CD14-positive monocyte (primary cell): ENCODE data around the gene MCF2L2. TPM values are rescaled to one million over a fixed set of nuclear protein-coding genes. Genes with fewer than 3 reads are reported as not detected.

Source experiments
- DNase-seq, 3 donors: peaks; one replicate each; pipeline ENCODE4 v3.0.0-alpha.2; 2011 to 2022
- H2AFZ ChIP-seq: 2 replicates; pipeline ENCODE4 v1.6.0; 2012; ENCODE audit warnings: mild to moderate bottlenecking, low read depth, low read length, inconsistent platforms; ENCODE audit not compliant: insufficient read depth, poor library complexity, severe bottlenecking
- H3K27ac ChIP-seq, 2 donors: 1 replicate in 1 of 2; 2 replicates in 1 of 2; pipeline ENCODE4 v1.5.1; 2012 to 2013; ENCODE audit warnings: low read length in 2 of 2, control low read depth in 1 of 2, inconsistent platforms in 1 of 2, low read depth in 1 of 2, mild to moderate bottlenecking in 1 of 2
- H3K27me3 ChIP-seq, 2 donors: one replicate each; pipeline versions ENCODE4 v1.6.0 to v1.6.1; 2011 to 2013; ENCODE audit warnings: low read length in 2 of 2; ENCODE audit not compliant: control insufficient read depth in 2 of 2, insufficient read depth in 2 of 2
- H3K36me3 ChIP-seq, 2 donors: replicated peaks in 1 of 2; 1 replicate in 1 of 2; 2 replicates in 1 of 2; pipeline versions ENCODE4 v1.5.1 to v1.6.1; 2012 to 2013; ENCODE audit warnings: low read length in 2 of 2, control low read depth in 1 of 2, inconsistent platforms in 1 of 2, mild to moderate bottlenecking in 1 of 2; ENCODE audit not compliant: insufficient read depth in 2 of 2, control insufficient read depth in 1 of 2
- H3K4me1 ChIP-seq, 2 donors: 1 replicate in 1 of 2; 2 replicates in 1 of 2; pipeline versions ENCODE4 v1.5.1 to v1.6.1; 2012 to 2013; ENCODE audit warnings: low read length in 2 of 2, control low read depth in 1 of 2, inconsistent platforms in 1 of 2, mild to moderate bottlenecking in 1 of 2, moderate library complexity in 1 of 2; ENCODE audit not compliant: insufficient read depth in 2 of 2, control insufficient read depth in 1 of 2
- H3K4me2 ChIP-seq: replicated peaks from 2 replicates; pipeline ENCODE3; 2012; ENCODE audit warnings: low read length, moderate library complexity, mild to moderate bottlenecking; ENCODE audit not compliant: poor library complexity, severe bottlenecking; ENCODE audit errors: extremely low read depth
- H3K4me3 ChIP-seq, 3 experiments: fragments of 200-600 bp in 1 of 3; sonication (generic) in 1 of 3; replicated peaks in 1 of 3; 1 replicate in 2 of 3; 2 replicates in 1 of 3; pipeline ENCODE4 v1.5.1; 2011 to 2013; ENCODE audit warnings: low read length in 3 of 3, mild to moderate bottlenecking in 3 of 3, control low read depth in 2 of 3, low read depth in 2 of 3, inconsistent platforms in 1 of 3, moderate library complexity in 1 of 3
- H3K79me2 ChIP-seq: 2 replicates; pipeline ENCODE4 v1.6.0; 2012; ENCODE audit warnings: mild to moderate bottlenecking, control low read depth, inconsistent platforms, low read length, moderate library complexity; ENCODE audit not compliant: insufficient read depth
- H3K9ac ChIP-seq: 2 replicates; pipeline ENCODE4 v1.6.0; 2017; ENCODE audit warnings: low read length, mild to moderate bottlenecking; ENCODE audit not compliant: insufficient read depth, poor library complexity, severe bottlenecking
- H3K9me3 ChIP-seq, 2 donors: replicated peaks in 1 of 2; 1 replicate in 1 of 2; 2 replicates in 1 of 2; pipeline versions ENCODE4 v1.5.1 to v1.6.1; 2012 to 2013; ENCODE audit warnings: low read length in 2 of 2, control low read depth in 1 of 2; ENCODE audit not compliant: control insufficient read depth in 1 of 2, insufficient read depth in 1 of 2
- H4K20me1 ChIP-seq: 2 replicates; pipeline ENCODE4 v1.6.0; 2012; ENCODE audit warnings: mild to moderate bottlenecking, low read length, control low read depth, moderate library complexity; ENCODE audit not compliant: insufficient read depth
- H3K27ac Mint-ChIP-seq, 7 donors: one replicate each; pipeline ENCODE4 v1.8.0; 2020; ENCODE audit warnings: mild to moderate bottlenecking in 7 of 7, mixed read lengths in 7 of 7, moderate library complexity in 6 of 7, inconsistent platforms in 2 of 7
- H3K27me3 Mint-ChIP-seq, 3 donors: one replicate each; pipeline ENCODE4 v1.8.0; 2021 to 2022; ENCODE audit warnings: low read depth in 3 of 3, mild to moderate bottlenecking in 3 of 3, mixed read lengths in 3 of 3, moderate library complexity in 3 of 3, inconsistent platforms in 1 of 3
- H3K36me3 Mint-ChIP-seq, 2 donors: one replicate each; pipeline ENCODE4 v1.8.0; 2020; ENCODE audit warnings: mixed read lengths in 2 of 2, inconsistent platforms in 1 of 2, mild to moderate bottlenecking in 1 of 2
- H3K4me1 Mint-ChIP-seq: one replicate; pipeline ENCODE4 v1.8.0; 2020; ENCODE audit warnings: mild to moderate bottlenecking, mixed read lengths
- H3K4me3 Mint-ChIP-seq, 2 donors: one replicate each; pipeline ENCODE4 v1.8.0; 2020; ENCODE audit warnings: mild to moderate bottlenecking in 2 of 2, mixed read lengths in 2 of 2, moderate library complexity in 1 of 2
- H3K9me3 Mint-ChIP-seq, 7 donors: one replicate each; pipeline ENCODE4 v1.8.0; 2020 to 2022; ENCODE audit warnings: mixed read lengths in 7 of 7, mild to moderate bottlenecking in 6 of 7, moderate library complexity in 6 of 7, inconsistent platforms in 2 of 7
- CTCF ChIP-seq: fragments of 200-600 bp; IDR thresholded peaks from one replicate; pipeline ENCODE4 v1.8.0; 2022; ENCODE audit warnings: antibody characterized with exemption, mild to moderate bottlenecking
- WGBS: methylation state at CpG from one replicate; pipeline ENCODE4 v1.1.5; 2013; ENCODE audit warnings: missing lambda C conversion rate; ENCODE audit not compliant: insufficient coverage; 5-methylcytosine and 5-hydroxymethylcytosine counted together
- intact Hi-C, 2 donors: fragments of 100-400 bp; cut with micrococcal nuclease; formaldehyde crosslinking; loops; one replicate each; pipeline versions ENCODE4 v1.15.0 to v1.15.1; 2023
- polyA plus RNA-seq, 3 donors: library from polyadenylated mRNA; depleted of rRNA in 1 of 3; unstranded in 2 of 3; stranded (reverse) in 1 of 3; fragments of 300-500 nt in 2 of 3; fragments of >200 nt in 1 of 3; fragmentation: Illumina TruSeq in 2 of 3; gene quantifications; 1 replicate in 2 of 3; 2 replicates in 1 of 3; pipeline ENCODE4 v1.2.3, GENCODE V29; 2012 to 2021

MCF2L2 gene
- polyA plus RNA-seq, 3 donors: 0.01 to 0.13 TPM; not detected in 1

GRCh38 chr3:183377307-183377959 is 51.0 kb downstream of the MCF2L2 start:
- Histone ChIP-seq H3K27ac (no peak overlapping the region), H3K36me3 (no peaks in the 10 kb centered on the region), H3K4me1 (peaks cover 52 to 74% of the 10 kb centered on the region in 2 donors), H3K9me3 (no peaks in the 10 kb centered on the region), H3K4me2 (no peak overlapping the region), H2AFZ (no peak overlapping the region), H4K20me1 (no peaks in the 10 kb centered on the region), H3K4me3 (no peak overlapping the region), H3K79me2 (no peaks in the 10 kb centered on the region), H3K27me3 (no peaks in the 10 kb centered on the region), H3K9ac (no peak overlapping the region)
- no CpG with 5 or more reads among the region's 7 CpGs for WGBS
- H3K4me1 Mint-ChIP-seq: peaks cover 66% of the 10 kb centered on the region
- H3K4me3 Mint-ChIP-seq: no peak overlapping the region
- DNase-seq: peak in 2 of 3 donors; percentile 45 to 51
- peaks cover 0 to 3% (median 2%) of the 10 kb centered on the region in 3 donors for H3K27me3 Mint-ChIP-seq
- TF ChIP-seq CTCF: no peak
- peak overlapping the region in 5 of 7 donors; percentile 23 to 51 (median 33) for H3K27ac Mint-ChIP-seq
- intact Hi-C loops: loop anchor here in 1 of 2 donors (5.0 kb wide), 1 partner anchor 70 kb away; no protein-coding TSS in a partner anchor
- H3K36me3 Mint-ChIP-seq: peaks cover 0 to 7% of the 10 kb centered on the region in 2 donors
- H3K9me3 Mint-ChIP-seq: peaks cover 0 to 3% (median 0%) of the 10 kb centered on the region in 7 donors

GRCh38 chr3:183375787-183376186 is 52.6 kb downstream of the MCF2L2 start:
- Histone ChIP-seq H3K27me3 (no peaks in the 10 kb centered on the region), H3K9ac (no peak overlapping the region), H3K4me3 (peak overlapping the region in 1 of 3 experiments; percentile 46), H3K36me3 (no peaks in the 10 kb centered on the region), H4K20me1 (no peaks in the 10 kb centered on the region), H3K9me3 (no peaks in the 10 kb centered on the region), H3K4me1 (peaks cover 39 to 63% of the 10 kb centered on the region in 2 donors), H3K4me2 (peak overlapping the region; percentile 23), H3K79me2 (no peaks in the 10 kb centered on the region), H3K27ac (peak overlapping the region in 1 of 2 donors; percentile 78), H2AFZ (no peak overlapping the region)
- intact Hi-C loops: loop anchor here in 1 of 2 donors (5.0 kb wide), 1 partner anchor 68 kb away; no protein-coding TSS in a partner anchor
- H3K27me3 Mint-ChIP-seq: peaks cover 0 to 3% (median 2%) of the 10 kb centered on the region in 3 donors
- TF ChIP-seq CTCF: no peak
- peak; percentile 88 to 94 (median 91) for DNase-seq
- peak overlapping the region in 1 of 2 donors; percentile 55 for H3K4me3 Mint-ChIP-seq
- peaks cover 0 to 15% of the 10 kb centered on the region in 2 donors for H3K36me3 Mint-ChIP-seq
- WGBS: no CpG with 5 or more reads among the region's 5 CpGs
- peaks cover 0 to 3% (median 0%) of the 10 kb centered on the region in 7 donors for H3K9me3 Mint-ChIP-seq
- peaks cover 66% of the 10 kb centered on the region for H3K4me1 Mint-ChIP-seq
- peak overlapping the region; percentile 78 to 93 (median 88) for H3K27ac Mint-ChIP-seq
